ENCODE measurements around the gene HUNK. TPM values are rescaled to one million over a fixed set of nuclear protein-coding genes. Genes with fewer than 3 reads are reported as not detected.
A peak's percentile ranks its signal among the peaks of the same experiment; 100 is the strongest.

Gene HUNK
- polyA plus RNA-seq, 1 donor: 9.1 TPM

- no peaks in the 10 kb centered on the region for H3K36me3 ChIP-seq (ENCODE audit: control insufficient read depth, insufficient read depth, low read length)
- H3K4me1 ChIP-seq (ENCODE audit: control insufficient read depth, insufficient read depth, low read length): peaks cover 57% of the 10 kb centered on the region
- peak overlapping the region; percentile 82 for H3K27ac ChIP-seq (ENCODE audit: low read length)
- H3K27me3 ChIP-seq (ENCODE audit: control insufficient read depth, insufficient read depth, low read length): no peaks in the 10 kb centered on the region
- peak in 1 of 2 donors; percentile 38 for DNase-seq
- no CpG with 5 or more reads among the region's 2 CpGs for WGBS (ENCODE audit: insufficient coverage, low lambda C conversion rate)
- no peak overlapping the region for H3K4me3 ChIP-seq (ENCODE audit: low read length)
- H3K9me3 ChIP-seq (ENCODE audit: control insufficient read depth, low read depth, low read length): no peaks in the 10 kb centered on the region
Observed at GRCh38 chr21:31894457-31894856, 21.6 kb downstream of the HUNK start.

GRCh38 chr21:31895077-31895835 is 22.4 kb downstream of the HUNK start:
- H3K9me3 ChIP-seq (ENCODE audit: control insufficient read depth, low read depth, low read length): no peaks in the 10 kb centered on the region
- peak overlapping the region; percentile 82 for H3K27ac ChIP-seq (ENCODE audit: low read length)
- 0% methylated on average over 1 of the region's 6 CpGs for WGBS (ENCODE audit: insufficient coverage, low lambda C conversion rate)
- H3K27me3 ChIP-seq (ENCODE audit: control insufficient read depth, insufficient read depth, low read length): no peaks in the 10 kb centered on the region
- H3K36me3 ChIP-seq (ENCODE audit: control insufficient read depth, insufficient read depth, low read length): no peaks in the 10 kb centered on the region
- DNase-seq: peak; percentile 68 to 88
- H3K4me3 ChIP-seq (ENCODE audit: low read length): no peak overlapping the region
- H3K4me1 ChIP-seq (ENCODE audit: control insufficient read depth, insufficient read depth, low read length): peaks cover 63% of the 10 kb centered on the region

DNA sequence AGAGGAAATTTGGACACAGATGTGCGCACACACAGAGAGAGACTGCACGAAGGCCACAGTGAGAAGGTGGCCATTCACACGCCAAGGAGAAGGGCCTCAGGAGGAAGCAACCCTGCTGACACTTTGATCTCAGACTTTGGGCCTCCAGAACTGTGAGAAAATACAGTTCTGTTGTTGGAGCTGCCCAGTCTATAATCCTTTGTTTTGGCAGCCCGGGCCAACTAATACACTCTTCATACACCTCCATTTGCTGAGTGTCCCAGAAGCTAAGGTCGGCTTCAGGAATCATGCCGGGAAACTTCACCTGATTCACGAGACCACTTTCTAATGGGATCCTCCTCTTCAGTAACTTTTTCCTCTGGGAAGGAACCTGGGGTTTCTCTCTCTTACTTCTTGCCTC is 23.2 kb downstream of the HUNK start:
- no peaks in the 10 kb centered on the region for H3K27me3 ChIP-seq (ENCODE audit: control insufficient read depth, insufficient read depth, low read length)
- H3K36me3 ChIP-seq (ENCODE audit: control insufficient read depth, insufficient read depth, low read length): no peaks in the 10 kb centered on the region
- H3K9me3 ChIP-seq (ENCODE audit: control insufficient read depth, low read depth, low read length): no peaks in the 10 kb centered on the region
- H3K4me3 ChIP-seq (ENCODE audit: low read length): no peak overlapping the region
- H3K4me1 ChIP-seq (ENCODE audit: control insufficient read depth, insufficient read depth, low read length): peaks cover 67% of the 10 kb centered on the region
- DNase-seq: peak in 1 of 2 donors; percentile 56
- H3K27ac ChIP-seq (ENCODE audit: low read length): peak overlapping the region; percentile 82
- no CpG with 5 or more reads among the region's 7 CpGs for whole genome bisulfite sequencing (ENCODE audit: insufficient coverage, low lambda C conversion rate)

DNA sequence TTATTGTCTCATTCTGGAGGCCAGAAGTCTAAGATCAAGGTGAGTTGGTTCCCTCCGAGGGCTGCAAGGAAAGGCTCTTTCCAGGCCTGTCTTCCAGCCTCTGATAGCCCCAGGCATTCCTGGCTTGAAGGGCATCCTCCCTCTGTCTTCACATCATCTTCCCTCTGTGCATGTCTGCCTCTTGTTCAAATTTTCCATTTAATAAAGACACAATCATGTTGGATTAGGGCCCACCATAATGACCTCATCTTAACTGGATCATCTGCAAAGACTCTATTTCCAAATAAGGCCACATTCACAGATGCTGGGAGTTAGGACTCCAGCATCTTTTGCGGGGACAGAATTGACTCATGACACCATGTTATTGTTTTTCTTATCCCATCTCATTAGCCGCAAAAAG is 24.5 kb downstream of the HUNK start:
- WGBS (ENCODE audit: insufficient coverage, low lambda C conversion rate): no CpG with 5 or more reads among the region's 3 CpGs
- no peaks in the 10 kb centered on the region for H3K36me3 ChIP-seq (ENCODE audit: control insufficient read depth, insufficient read depth, low read length)
- H3K9me3 ChIP-seq (ENCODE audit: control insufficient read depth, low read depth, low read length): no peaks in the 10 kb centered on the region
- no peaks in the 10 kb centered on the region for H3K27me3 ChIP-seq (ENCODE audit: control insufficient read depth, insufficient read depth, low read length)
- no peak overlapping the region for H3K27ac ChIP-seq (ENCODE audit: low read length)
- H3K4me3 ChIP-seq (ENCODE audit: low read length): no peak overlapping the region
- peaks cover 78% of the 10 kb centered on the region for H3K4me1 ChIP-seq (ENCODE audit: control insufficient read depth, insufficient read depth, low read length)
- peak in 1 of 2 donors; percentile 48 for DNase-seq

GRCh38 chr21:31898933-31899630 is 26.3 kb downstream of the HUNK start:
- Histone ChIP-seq H3K4me1 (ENCODE audit: control insufficient read depth, insufficient read depth, low read length) (peaks cover 77% of the 10 kb centered on the region), H3K27ac (ENCODE audit: low read length) (peak overlapping the region; percentile 99), H3K27me3 (ENCODE audit: control insufficient read depth, insufficient read depth, low read length) (no peaks in the 10 kb centered on the region), H3K36me3 (ENCODE audit: control insufficient read depth, insufficient read depth, low read length) (no peaks in the 10 kb centered on the region), H3K4me3 (ENCODE audit: low read length) (no peak overlapping the region), H3K9me3 (ENCODE audit: control insufficient read depth, low read depth, low read length) (no peaks in the 10 kb centered on the region)
- WGBS (ENCODE audit: insufficient coverage, low lambda C conversion rate): no CpG with 5 or more reads among the region's 9 CpGs
- peak in 1 of 2 donors; percentile 72 for DNase-seq

DNA sequence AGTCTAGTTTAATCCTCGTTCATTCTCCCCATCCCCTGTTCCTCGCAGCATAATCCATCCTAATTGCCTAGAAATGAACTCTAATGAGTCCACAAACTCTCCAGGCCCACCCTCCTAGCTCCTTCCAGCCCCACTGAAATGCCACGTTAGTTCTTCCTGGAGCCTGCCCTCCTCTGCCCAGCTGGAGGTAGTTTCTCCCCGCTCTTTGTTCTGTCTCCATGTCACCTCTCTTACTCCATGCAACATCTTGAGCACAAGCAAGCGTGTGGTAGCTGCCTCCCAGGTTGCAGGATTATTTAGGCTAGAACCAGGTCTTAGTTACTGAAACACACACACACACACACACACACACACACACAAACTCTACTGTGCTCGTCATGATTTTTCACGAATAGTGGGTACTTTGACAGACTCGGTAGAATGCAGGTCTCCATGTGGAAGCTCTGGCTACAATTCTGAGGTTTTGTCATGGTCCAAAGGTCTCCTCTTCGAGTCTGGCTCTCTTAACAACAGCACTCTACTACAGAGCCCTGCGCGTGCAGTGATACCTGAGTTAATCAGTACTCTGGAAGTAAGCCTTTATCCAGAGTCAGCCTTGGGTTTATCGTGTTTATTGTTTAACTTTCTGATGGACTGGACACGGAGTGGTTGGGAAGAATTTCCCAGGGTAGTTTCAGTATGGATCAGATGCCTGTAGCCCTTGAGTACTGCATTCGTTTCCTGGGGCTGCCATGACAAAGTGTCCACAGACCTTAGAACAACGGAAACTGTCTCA is 27.5 kb downstream of the HUNK start:
- WGBS (ENCODE audit: insufficient coverage, low lambda C conversion rate): 10% methylated on average over 2 of the region's 15 CpGs
- peak overlapping the region; percentile 8 for H3K4me3 ChIP-seq (ENCODE audit: low read length)

DNA sequence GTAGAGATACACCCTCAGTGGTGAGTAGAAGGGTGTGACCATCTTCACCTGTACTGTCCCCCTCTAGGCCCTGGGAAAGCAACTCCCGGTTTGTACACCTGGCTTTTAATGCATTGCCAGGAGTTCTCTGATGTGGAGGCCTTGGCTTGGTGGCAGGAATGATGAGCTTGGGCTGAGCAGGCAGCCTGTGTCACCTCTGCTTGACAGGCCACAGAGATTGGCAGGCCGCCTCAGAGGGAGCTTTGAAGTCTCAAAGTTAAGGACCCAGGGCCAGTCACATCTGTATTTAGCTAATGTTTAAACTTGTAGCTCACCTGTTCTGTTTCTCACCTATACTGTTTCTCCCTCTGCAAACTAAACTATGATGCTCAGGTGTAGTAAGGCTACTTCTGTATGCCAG is 28.5 kb downstream of the HUNK start:
- H3K4me3 ChIP-seq (ENCODE audit: low read length): no peak overlapping the region
- DNase-seq: peak in 1 of 2 donors; percentile 70
- no peaks in the 10 kb centered on the region for H3K27me3 ChIP-seq (ENCODE audit: control insufficient read depth, insufficient read depth, low read length)
- H3K27ac ChIP-seq (ENCODE audit: low read length): peak overlapping the region; percentile 99
- H3K36me3 ChIP-seq (ENCODE audit: control insufficient read depth, insufficient read depth, low read length): no peaks in the 10 kb centered on the region
- WGBS (ENCODE audit: insufficient coverage, low lambda C conversion rate): no CpG with 5 or more reads among the region's 2 CpGs
- H3K9me3 ChIP-seq (ENCODE audit: control insufficient read depth, low read depth, low read length): no peaks in the 10 kb centered on the region
- peaks cover 67% of the 10 kb centered on the region for H3K4me1 ChIP-seq (ENCODE audit: control insufficient read depth, insufficient read depth, low read length)

More for the DNA sequence above, 27.5 kb downstream of the HUNK start:
- Histone ChIP-seq H3K9me3 (ENCODE audit: control insufficient read depth, low read depth, low read length) (no peaks in the 10 kb centered on the region), H3K4me1 (ENCODE audit: control insufficient read depth, insufficient read depth, low read length) (peaks cover 67% of the 10 kb centered on the region), H3K27ac (ENCODE audit: low read length) (peak overlapping the region; percentile 99), H3K27me3 (ENCODE audit: control insufficient read depth, insufficient read depth, low read length) (no peaks in the 10 kb centered on the region), H3K36me3 (ENCODE audit: control insufficient read depth, insufficient read depth, low read length) (no peaks in the 10 kb centered on the region)
- DNase-seq: peak; percentile 93 to 99

DNA sequence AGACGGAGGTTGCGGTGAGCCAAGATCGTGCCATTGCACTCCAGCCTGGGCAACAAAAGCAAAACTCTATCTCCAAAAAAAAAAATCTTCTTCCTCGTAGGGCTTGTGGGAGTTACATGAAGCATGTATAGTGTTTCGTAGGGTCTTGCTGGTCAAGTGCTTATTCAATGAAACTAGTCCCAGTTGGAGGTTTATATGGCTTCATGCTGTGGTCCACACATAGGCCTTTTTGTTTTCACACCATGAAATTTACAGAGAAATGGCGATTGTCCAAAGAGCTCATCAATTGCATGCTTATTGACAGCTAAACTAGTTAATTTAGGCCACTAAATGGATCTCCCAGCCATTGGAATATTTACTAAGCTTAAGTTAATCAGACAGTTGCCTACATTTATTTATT is 29.6 kb downstream of the HUNK start:
- Histone ChIP-seq H3K27me3 (ENCODE audit: control insufficient read depth, insufficient read depth, low read length) (no peaks in the 10 kb centered on the region), H3K9me3 (ENCODE audit: control insufficient read depth, low read depth, low read length) (no peaks in the 10 kb centered on the region), H3K27ac (ENCODE audit: low read length) (peak overlapping the region; percentile 49), H3K4me1 (ENCODE audit: control insufficient read depth, insufficient read depth, low read length) (peaks cover 62% of the 10 kb centered on the region), H3K4me3 (ENCODE audit: low read length) (no peak overlapping the region), H3K36me3 (ENCODE audit: control insufficient read depth, insufficient read depth, low read length) (no peaks in the 10 kb centered on the region)
- no CpG with 5 or more reads among the region's 6 CpGs for WGBS (ENCODE audit: insufficient coverage, low lambda C conversion rate)
- DNase-seq: no peak

DNA sequence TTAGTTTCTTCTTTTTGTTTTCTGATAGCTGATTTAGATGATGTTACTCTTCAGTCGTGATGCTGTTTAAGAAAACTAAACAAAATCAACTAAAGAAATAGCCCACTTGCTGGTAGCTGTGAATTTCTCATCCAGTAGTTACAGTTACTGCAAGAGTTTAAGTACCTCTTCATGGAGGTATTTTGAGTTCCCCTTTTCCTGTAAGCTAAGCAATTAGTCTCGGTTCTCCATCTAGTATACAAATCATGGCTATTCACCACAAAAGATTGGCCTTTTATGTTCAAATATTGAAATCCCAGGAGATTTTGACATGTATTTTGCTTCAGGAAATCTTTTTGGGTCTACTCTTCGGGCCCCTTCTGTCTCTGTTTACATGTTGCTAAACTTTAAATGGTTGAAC is 31.1 kb downstream of the HUNK start:
- H3K4me1 ChIP-seq (ENCODE audit: control insufficient read depth, insufficient read depth, low read length): peaks cover 60% of the 10 kb centered on the region
- H3K27ac ChIP-seq (ENCODE audit: low read length): no peak overlapping the region
- H3K27me3 ChIP-seq (ENCODE audit: control insufficient read depth, insufficient read depth, low read length): no peaks in the 10 kb centered on the region
- H3K9me3 ChIP-seq (ENCODE audit: control insufficient read depth, low read depth, low read length): no peaks in the 10 kb centered on the region
- no peak overlapping the region for H3K4me3 ChIP-seq (ENCODE audit: low read length)
- DNase-seq: no peak
- WGBS (ENCODE audit: insufficient coverage, low lambda C conversion rate): 90% methylated on average over 2 of the region's 3 CpGs
- no peaks in the 10 kb centered on the region for H3K36me3 ChIP-seq (ENCODE audit: control insufficient read depth, insufficient read depth, low read length)

Measured in large intestine (tissue), 3 donors.